HL-60 (cell line): ENCODE data around the gene ZMPSTE24.

Experiments
- DNase-seq, 2 experiments: peaks; one replicate each; pipeline ENCODE4 v3.0.0-alpha.2; 2010 to 2020; ENCODE audit warnings: low read depth in 1 of 2, low spot score in 1 of 2
- H3K27ac ChIP-seq: fragments of 250-450 bp; sonication (Bioruptor Pico); replicated peaks from 2 replicates; pipeline ENCODE4 v1.5.1; 2020; ENCODE audit warnings: mild to moderate bottlenecking, moderate library complexity
- H3K27me3 ChIP-seq: fragments of 250-450 bp; sonication (Bioruptor Pico); 2 replicates; pipeline ENCODE4 v1.5.1; 2021; ENCODE audit warnings: mild to moderate bottlenecking, moderate library complexity; ENCODE audit not compliant: insufficient read depth, poor library complexity, severe bottlenecking
- H3K4me3 ChIP-seq: replicated peaks from 2 replicates; pipeline ENCODE4 v1.5.1; 2011; ENCODE audit warnings: mild to moderate bottlenecking, control low read depth, low read length; ENCODE audit not compliant: insufficient read depth
- GABPA ChIP-seq: IDR thresholded peaks from 2 replicates; pipeline ENCODE4 v1.6.1; 2012; ENCODE audit warnings: low read depth
- POLR2AphosphoS5 ChIP-seq: IDR thresholded peaks from 2 replicates; pipeline ENCODE4 v1.6.1; 2012; ENCODE audit warnings: low read depth
- SPI1 ChIP-seq: IDR thresholded peaks from 2 replicates; pipeline ENCODE4 v1.6.1; 2012; ENCODE audit warnings: low read depth, mild to moderate bottlenecking, borderline replicate concordance
- TF ChIP-seq, protein P1 (sequence below): IDR thresholded peaks from one replicate; pipeline ENCODE4 v1.5.1; 2011; ENCODE audit warnings: low read length, control low read depth, inconsistent platforms; ENCODE audit not compliant: insufficient read depth
- TF ChIP-seq, protein P2 (sequence below): IDR thresholded peaks from 2 replicates; pipeline ENCODE4 v1.6.1; 2012; ENCODE audit warnings: low read depth; ENCODE audit not compliant: insufficient replicate concordance

Gene ZMPSTE24

DNA sequence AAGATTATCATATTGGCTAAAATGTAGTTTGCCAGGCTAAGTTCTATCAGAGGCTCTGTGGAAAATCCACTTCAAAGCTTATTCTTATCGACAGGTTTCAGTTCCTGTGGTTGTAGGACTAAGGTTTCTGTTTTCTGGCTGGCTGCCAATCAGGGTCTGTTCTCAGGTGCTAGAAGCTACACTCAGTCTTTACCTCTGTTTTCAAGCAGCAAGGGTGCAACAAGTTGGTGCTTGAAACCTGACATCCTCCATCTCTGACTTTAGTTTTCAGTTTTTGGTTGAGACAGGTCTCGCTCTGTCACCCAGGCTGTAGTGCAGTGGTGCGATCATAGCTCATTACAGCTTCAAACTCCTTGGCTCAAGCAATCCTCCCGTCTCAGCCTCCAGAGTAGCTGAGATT lies 25.6 kb upstream of the ZMPSTE24 start:
- no peak overlapping the region for H3K27ac ChIP-seq
- no peaks in the 10 kb centered on the region for H3K27me3 ChIP-seq
- no peak overlapping the region for H3K4me3 ChIP-seq
- TF ChIP-seq POLR2AphosphoS5 (no peak), GABPA (no peak), SPI1 (no peak)
- TF ChIP-seq, protein P1, sequence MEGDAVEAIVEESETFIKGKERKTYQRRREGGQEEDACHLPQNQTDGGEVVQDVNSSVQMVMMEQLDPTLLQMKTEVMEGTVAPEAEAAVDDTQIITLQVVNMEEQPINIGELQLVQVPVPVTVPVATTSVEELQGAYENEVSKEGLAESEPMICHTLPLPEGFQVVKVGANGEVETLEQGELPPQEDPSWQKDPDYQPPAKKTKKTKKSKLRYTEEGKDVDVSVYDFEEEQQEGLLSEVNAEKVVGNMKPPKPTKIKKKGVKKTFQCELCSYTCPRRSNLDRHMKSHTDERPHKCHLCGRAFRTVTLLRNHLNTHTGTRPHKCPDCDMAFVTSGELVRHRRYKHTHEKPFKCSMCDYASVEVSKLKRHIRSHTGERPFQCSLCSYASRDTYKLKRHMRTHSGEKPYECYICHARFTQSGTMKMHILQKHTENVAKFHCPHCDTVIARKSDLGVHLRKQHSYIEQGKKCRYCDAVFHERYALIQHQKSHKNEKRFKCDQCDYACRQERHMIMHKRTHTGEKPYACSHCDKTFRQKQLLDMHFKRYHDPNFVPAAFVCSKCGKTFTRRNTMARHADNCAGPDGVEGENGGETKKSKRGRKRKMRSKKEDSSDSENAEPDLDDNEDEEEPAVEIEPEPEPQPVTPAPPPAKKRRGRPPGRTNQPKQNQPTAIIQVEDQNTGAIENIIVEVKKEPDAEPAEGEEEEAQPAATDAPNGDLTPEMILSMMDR = no peak
- TF ChIP-seq, protein P2, sequence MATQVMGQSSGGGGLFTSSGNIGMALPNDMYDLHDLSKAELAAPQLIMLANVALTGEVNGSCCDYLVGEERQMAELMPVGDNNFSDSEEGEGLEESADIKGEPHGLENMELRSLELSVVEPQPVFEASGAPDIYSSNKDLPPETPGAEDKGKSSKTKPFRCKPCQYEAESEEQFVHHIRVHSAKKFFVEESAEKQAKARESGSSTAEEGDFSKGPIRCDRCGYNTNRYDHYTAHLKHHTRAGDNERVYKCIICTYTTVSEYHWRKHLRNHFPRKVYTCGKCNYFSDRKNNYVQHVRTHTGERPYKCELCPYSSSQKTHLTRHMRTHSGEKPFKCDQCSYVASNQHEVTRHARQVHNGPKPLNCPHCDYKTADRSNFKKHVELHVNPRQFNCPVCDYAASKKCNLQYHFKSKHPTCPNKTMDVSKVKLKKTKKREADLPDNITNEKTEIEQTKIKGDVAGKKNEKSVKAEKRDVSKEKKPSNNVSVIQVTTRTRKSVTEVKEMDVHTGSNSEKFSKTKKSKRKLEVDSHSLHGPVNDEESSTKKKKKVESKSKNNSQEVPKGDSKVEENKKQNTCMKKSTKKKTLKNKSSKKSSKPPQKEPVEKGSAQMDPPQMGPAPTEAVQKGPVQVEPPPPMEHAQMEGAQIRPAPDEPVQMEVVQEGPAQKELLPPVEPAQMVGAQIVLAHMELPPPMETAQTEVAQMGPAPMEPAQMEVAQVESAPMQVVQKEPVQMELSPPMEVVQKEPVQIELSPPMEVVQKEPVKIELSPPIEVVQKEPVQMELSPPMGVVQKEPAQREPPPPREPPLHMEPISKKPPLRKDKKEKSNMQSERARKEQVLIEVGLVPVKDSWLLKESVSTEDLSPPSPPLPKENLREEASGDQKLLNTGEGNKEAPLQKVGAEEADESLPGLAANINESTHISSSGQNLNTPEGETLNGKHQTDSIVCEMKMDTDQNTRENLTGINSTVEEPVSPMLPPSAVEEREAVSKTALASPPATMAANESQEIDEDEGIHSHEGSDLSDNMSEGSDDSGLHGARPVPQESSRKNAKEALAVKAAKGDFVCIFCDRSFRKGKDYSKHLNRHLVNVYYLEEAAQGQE = no peak
- no peak for DNase-seq

DNA sequence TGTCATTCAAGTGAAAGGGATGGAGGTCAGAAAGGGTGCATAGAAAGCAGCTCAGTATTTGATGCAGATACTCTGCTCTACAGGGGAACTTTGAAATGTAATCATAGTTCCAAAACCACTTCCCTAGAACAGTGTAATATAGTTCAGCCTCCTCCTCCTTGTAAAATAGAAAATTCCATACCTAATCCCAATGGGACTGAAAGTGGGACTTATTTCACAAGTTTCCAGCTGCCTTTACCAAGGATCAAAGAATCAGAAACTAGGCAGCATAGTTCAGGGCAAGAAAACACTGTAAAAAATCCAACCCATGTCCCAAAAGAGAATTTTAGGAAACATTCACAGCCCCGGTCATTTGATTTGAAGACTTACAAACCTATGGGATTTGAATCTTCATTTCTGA lies 18.4 kb upstream of the ZMPSTE24 start:
- TF ChIP-seq GABPA (no peak), POLR2AphosphoS5 (no peak), SPI1 (no peak)
- TF ChIP-seq, protein P2 = no peak
- TF ChIP-seq, protein P1 = no peak
- DNase-seq = no peak
- H3K27me3 ChIP-seq = no peaks in the 10 kb centered on the region
- no peak overlapping the region for H3K4me3 ChIP-seq
- H3K27ac ChIP-seq = no peak overlapping the region

DNA sequence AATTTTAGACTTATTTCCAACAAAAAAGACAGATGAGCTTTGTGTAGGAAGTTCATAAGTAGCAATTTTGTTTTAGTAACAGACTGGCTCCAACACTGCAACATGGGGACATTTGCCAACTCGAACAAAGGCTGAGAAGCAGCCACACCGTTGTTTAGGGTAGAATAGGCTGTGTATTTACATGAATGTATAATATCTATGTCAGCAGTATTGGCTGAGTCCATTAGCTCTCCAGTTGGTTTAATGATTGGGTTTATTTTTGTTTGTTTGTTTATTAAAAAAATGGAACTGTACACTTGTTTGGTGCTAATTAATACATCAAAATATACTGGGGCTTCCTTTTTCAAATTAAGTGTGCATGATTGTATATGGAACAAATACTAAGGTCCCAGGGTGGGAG lies 17.6 kb upstream of the ZMPSTE24 start:
- H3K27me3 ChIP-seq = no peaks in the 10 kb centered on the region
- TF ChIP-seq, protein P2 = no peak
- TF ChIP-seq POLR2AphosphoS5 = no peak
- TF ChIP-seq GABPA = no peak
- no peak for TF ChIP-seq SPI1
- TF ChIP-seq, protein P1 = no peak
- H3K4me3 ChIP-seq = no peak overlapping the region
- no peak overlapping the region for H3K27ac ChIP-seq
- DNase-seq = no peak
